GM21526 (cell line): ENCODE measurements around the gene ST3GAL6.

Experiments
- ATAC-seq: cut with Tn5 transposase; IDR thresholded peaks from one replicate; pipeline ENCODE4 v1.9.1; 2021; ENCODE audit warnings: moderate library complexity; ENCODE audit not compliant: unreplicated experiment, low FRiP score

Gene ST3GAL6

DNA sequence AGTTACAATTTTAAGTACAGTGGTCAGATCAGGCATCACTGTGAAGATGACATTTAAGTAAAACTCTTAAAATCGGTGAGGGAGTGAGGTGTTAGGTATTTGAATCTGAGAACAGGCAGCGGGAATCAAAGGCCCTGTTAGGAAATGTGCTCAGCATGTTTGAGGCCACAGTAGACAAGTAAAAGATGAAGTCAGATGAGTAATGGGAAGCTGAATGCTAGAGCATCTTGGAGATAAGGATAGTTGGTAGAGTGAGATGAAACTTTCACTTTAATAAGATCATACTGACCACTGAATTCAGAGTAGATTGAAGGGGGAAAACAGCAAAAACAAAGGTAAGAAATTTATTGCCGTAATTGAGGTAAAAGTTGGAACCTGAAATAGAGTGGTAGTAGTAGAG, 76.7 kb downstream of the ST3GAL6 start:
- ATAC-seq: no peak

DNA sequence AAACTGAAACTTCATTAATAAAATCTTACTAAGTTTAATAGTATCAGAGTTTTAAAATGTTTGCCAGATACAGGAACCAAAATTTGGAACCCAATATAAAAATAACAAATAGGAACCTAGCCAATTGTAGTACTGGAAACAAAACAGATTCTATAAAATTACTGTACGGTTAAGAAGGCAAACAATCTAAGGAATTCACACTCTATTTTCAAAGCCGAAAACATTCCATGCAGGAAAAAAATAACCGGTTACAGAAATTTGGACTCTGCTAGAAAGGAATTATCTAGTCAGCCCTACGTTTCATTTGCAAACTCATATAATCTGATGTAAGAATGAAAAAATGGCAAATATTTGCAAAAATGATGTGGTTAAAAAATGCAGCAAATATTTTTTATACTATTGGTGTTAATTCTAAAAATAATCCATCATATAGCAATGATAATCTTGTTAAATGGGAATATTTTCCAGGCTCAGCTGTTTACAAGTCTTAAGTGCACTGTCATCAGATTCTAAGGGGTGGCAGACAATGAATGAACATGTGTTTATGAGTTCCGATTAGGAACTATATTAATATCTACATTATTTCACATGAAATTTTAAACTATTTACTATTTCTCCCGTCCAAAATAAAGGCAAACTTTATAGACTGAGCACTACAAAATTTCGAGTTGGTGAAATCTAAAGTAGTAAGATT, 80.3 kb downstream of the ST3GAL6 start:
- no peak for ATAC-seq
